Trophoblast cell (in vitro differentiated cells and primary cell): Measurements from ENCODE around the gene PTPRT.

Source experiments
- DNase-seq, 2 donors: peaks; one replicate each; pipeline ENCODE4 v3.0.0-alpha.2; 2016
- H2AFZ ChIP-seq: 2 replicates; pipeline ENCODE4 v1.6.1; 2013; ENCODE audit warnings: low read length, moderate library complexity, mild to moderate bottlenecking; ENCODE audit not compliant: insufficient read depth, poor library complexity
- H2AK5ac ChIP-seq: 2 replicates; pipeline ENCODE4 v1.6.1; 2013; ENCODE audit warnings: mild to moderate bottlenecking, low read length
- H2BK120ac ChIP-seq: 2 replicates; pipeline ENCODE4 v1.6.1; 2013; ENCODE audit warnings: low read length, mild to moderate bottlenecking, moderate library complexity; ENCODE audit not compliant: insufficient read depth, poor library complexity
- H2BK12ac ChIP-seq: 2 replicates; pipeline ENCODE4 v1.6.1; 2013; ENCODE audit warnings: mild to moderate bottlenecking, low read length, moderate library complexity
- H2BK5ac ChIP-seq: 2 replicates; pipeline ENCODE4 v1.6.1; 2013; ENCODE audit warnings: low read length, low read depth, moderate library complexity, mild to moderate bottlenecking; ENCODE audit not compliant: poor library complexity
- H3K14ac ChIP-seq: 2 replicates; pipeline ENCODE4 v1.6.1; 2013; ENCODE audit warnings: mild to moderate bottlenecking, low read length
- H3K18ac ChIP-seq: 2 replicates; pipeline ENCODE4 v1.6.1; 2013; ENCODE audit warnings: mild to moderate bottlenecking, low read length
- H3K23ac ChIP-seq: 2 replicates; pipeline ENCODE4 v1.6.1; 2013; ENCODE audit warnings: low read length
- H3K27ac ChIP-seq: 2 replicates; pipeline ENCODE4 v1.5.1; 2013; ENCODE audit warnings: low read depth, mild to moderate bottlenecking, inconsistent platforms, low read length, moderate library complexity
- H3K27me3 ChIP-seq: 2 replicates; pipeline ENCODE4 v1.6.1; 2013; ENCODE audit warnings: inconsistent platforms, mild to moderate bottlenecking, low read length, moderate library complexity; ENCODE audit not compliant: insufficient read depth
- H3K36me3 ChIP-seq, 2 experiments: 1 replicate in 1 of 2; 2 replicates in 1 of 2; pipeline ENCODE4 v1.6.1; 2013; ENCODE audit warnings: low read length in 2 of 2, mild to moderate bottlenecking in 2 of 2, moderate library complexity in 1 of 2; ENCODE audit not compliant: insufficient read depth in 2 of 2, control insufficient read depth in 1 of 2
- H3K4ac ChIP-seq: 2 replicates; pipeline ENCODE4 v1.6.1; 2013; ENCODE audit warnings: low read depth, mild to moderate bottlenecking, low read length, moderate library complexity
- H3K4me1 ChIP-seq, 2 experiments: 1 replicate in 1 of 2; 2 replicates in 1 of 2; pipeline ENCODE4 v1.6.1; 2013; ENCODE audit warnings: low read length in 2 of 2, mild to moderate bottlenecking in 2 of 2, moderate library complexity in 1 of 2; ENCODE audit not compliant: insufficient read depth in 2 of 2, control insufficient read depth in 1 of 2
- H3K4me2 ChIP-seq: 2 replicates; pipeline ENCODE4 v1.6.1; 2013; ENCODE audit warnings: inconsistent platforms, mild to moderate bottlenecking, low read length, moderate library complexity
- H3K4me3 ChIP-seq: 2 replicates; pipeline ENCODE4 v1.5.1; 2013; ENCODE audit warnings: mild to moderate bottlenecking, low read depth, low read length, inconsistent platforms
- H3K79me1 ChIP-seq: one replicate; pipeline ENCODE4 v1.6.1; 2013; ENCODE audit warnings: low read length
- H3K79me2 ChIP-seq: 2 replicates; pipeline ENCODE4 v1.6.1; 2013; ENCODE audit warnings: low read length, mild to moderate bottlenecking; ENCODE audit not compliant: control insufficient read depth, insufficient read depth, poor library complexity
- H3K9ac ChIP-seq: 2 replicates; pipeline ENCODE4 v1.6.1; 2013; ENCODE audit warnings: mild to moderate bottlenecking, low read length
- H3K9me3 ChIP-seq: 2 replicates; pipeline ENCODE4 v1.6.1; 2013; ENCODE audit warnings: low read depth, mild to moderate bottlenecking, control low read depth, inconsistent platforms, low read length; ENCODE audit not compliant: insufficient read depth
- H4K12ac ChIP-seq: 2 replicates; pipeline ENCODE4 v1.6.1; 2013; ENCODE audit warnings: low read depth, mild to moderate bottlenecking, low read length, moderate library complexity
- H4K8ac ChIP-seq: 2 replicates; pipeline ENCODE4 v1.6.1; 2013; ENCODE audit warnings: low read depth, mild to moderate bottlenecking, low read length, moderate library complexity
- H4K91ac ChIP-seq: one replicate; pipeline ENCODE4 v1.6.1; 2013; ENCODE audit warnings: low read depth, mild to moderate bottlenecking, low read length, moderate library complexity
- WGBS: extraction: QIAGEN DNeasy Blood & Tissue Kit; methylation state at CpG from one replicate; pipeline ENCODE4 v1.1.7; 2013; ENCODE audit warnings: missing lambda C conversion rate; ENCODE audit not compliant: insufficient read length, insufficient coverage; ENCODE audit errors: extremely low coverage; 5-methylcytosine and 5-hydroxymethylcytosine counted together

The PTPRT gene

GRCh38 chr20:43052532-43052931, 137.2 kb downstream of the PTPRT start:
- Histone ChIP-seq H3K9ac (no peak overlapping the region), H3K4me2 (no peak overlapping the region), H3K79me1 (no peaks in the 10 kb centered on the region), H3K27ac (no peak overlapping the region), H3K36me3 (no peaks in the 10 kb centered on the region), H2AK5ac (no peak overlapping the region), H3K14ac (no peak overlapping the region), H2AFZ (no peak overlapping the region), H3K9me3 (no peaks in the 10 kb centered on the region), H4K8ac (no peak overlapping the region), H3K4me3 (no peak overlapping the region), H4K91ac (no peak overlapping the region), H3K27me3 (no peaks in the 10 kb centered on the region), H3K79me2 (no peaks in the 10 kb centered on the region), H3K4ac (no peak overlapping the region), H2BK12ac (no peak overlapping the region), H3K23ac (no peak overlapping the region), H2BK5ac (no peak overlapping the region), H2BK120ac (no peak overlapping the region), H3K4me1 (no peaks in the 10 kb centered on the region), H3K18ac (no peak overlapping the region), H4K12ac (no peak overlapping the region)
- no CpG with 5 or more reads among the region's 1 CpG for WGBS
- no peak for DNase-seq

- H3K14ac ChIP-seq: no peak overlapping the region
- no peak overlapping the region for H3K4ac ChIP-seq
- no peaks in the 10 kb centered on the region for H3K27me3 ChIP-seq
- no peak overlapping the region for H4K91ac ChIP-seq
- no peaks in the 10 kb centered on the region for H3K36me3 ChIP-seq
- no peaks in the 10 kb centered on the region for H3K79me2 ChIP-seq
- H3K9ac ChIP-seq: no peak overlapping the region
- no peak overlapping the region for H4K12ac ChIP-seq
- no peak overlapping the region for H3K4me3 ChIP-seq
- H2BK12ac ChIP-seq: no peak overlapping the region
- WGBS: no CpG with 5 or more reads among the region's 7 CpGs
- H4K8ac ChIP-seq: no peak overlapping the region
- no peak overlapping the region for H3K27ac ChIP-seq
- H3K23ac ChIP-seq: no peak overlapping the region
- H2BK120ac ChIP-seq: no peak overlapping the region
- no peaks in the 10 kb centered on the region for H3K79me1 ChIP-seq
- H2AK5ac ChIP-seq: no peak overlapping the region
- H2AFZ ChIP-seq: no peak overlapping the region
- no peak overlapping the region for H2BK5ac ChIP-seq
- no peak overlapping the region for H3K18ac ChIP-seq
- H3K9me3 ChIP-seq: no peaks in the 10 kb centered on the region
- no peaks in the 10 kb centered on the region for H3K4me1 ChIP-seq
- no peak for DNase-seq
- no peak overlapping the region for H3K4me2 ChIP-seq
Observed at GRCh38 chr20:43046966-43047365, 142.7 kb downstream of the PTPRT start.

- Histone ChIP-seq H2AFZ (no peak overlapping the region), H3K79me2 (no peaks in the 10 kb centered on the region), H3K4me1 (no peaks in the 10 kb centered on the region), H3K4ac (no peak overlapping the region), H4K91ac (no peak overlapping the region), H3K9ac (no peak overlapping the region), H2BK12ac (no peak overlapping the region), H3K18ac (no peak overlapping the region), H2BK120ac (no peak overlapping the region), H3K4me3 (no peak overlapping the region), H2BK5ac (no peak overlapping the region), H4K8ac (no peak overlapping the region), H3K14ac (no peak overlapping the region), H3K23ac (no peak overlapping the region), H3K9me3 (no peaks in the 10 kb centered on the region), H2AK5ac (no peak overlapping the region), H4K12ac (no peak overlapping the region), H3K27me3 (no peaks in the 10 kb centered on the region), H3K36me3 (no peaks in the 10 kb centered on the region), H3K27ac (no peak overlapping the region), H3K4me2 (no peak overlapping the region), H3K79me1 (no peaks in the 10 kb centered on the region)
- WGBS: no CpG with 5 or more reads among the region's 4 CpGs
- no peak for DNase-seq
Observed at GRCh38 chr20:43043887-43044286, 145.8 kb downstream of the PTPRT start.

GRCh38 chr20:43040427-43040826, 149.3 kb downstream of the PTPRT start:
- H3K4me2 ChIP-seq: no peak overlapping the region
- no CpG with 5 or more reads among the region's 6 CpGs for WGBS
- no peak overlapping the region for H4K91ac ChIP-seq

More at GRCh38 chr20:43040427-43040826, 149.3 kb downstream of the PTPRT start:
- Histone ChIP-seq H3K9ac (no peak overlapping the region), H3K27me3 (no peaks in the 10 kb centered on the region), H2BK120ac (no peak overlapping the region), H3K79me1 (no peaks in the 10 kb centered on the region), H3K4ac (no peak overlapping the region), H3K14ac (no peak overlapping the region), H3K18ac (no peak overlapping the region), H2BK12ac (no peak overlapping the region), H3K79me2 (no peaks in the 10 kb centered on the region), H4K12ac (no peak overlapping the region), H3K9me3 (no peaks in the 10 kb centered on the region), H3K27ac (no peak overlapping the region), H2AFZ (no peak overlapping the region), H3K4me1 (no peaks in the 10 kb centered on the region), H3K23ac (no peak overlapping the region), H2BK5ac (no peak overlapping the region), H4K8ac (no peak overlapping the region), H2AK5ac (no peak overlapping the region), H3K4me3 (no peak overlapping the region), H3K36me3 (no peaks in the 10 kb centered on the region)
- DNase-seq: peak in 1 of 2 donors; percentile 45
